HG03378 (cell line): ENCODE measurements around the gene MAN1C1.
"Not testable (repeated sequence)": the region's sequence is repeated elsewhere in the genome, so short reads cannot be mapped to it uniquely, and the experiment has no call there.

Experiments used
- ATAC-seq: cut with Tn5 transposase; IDR thresholded peaks from one replicate; pipeline ENCODE4 v1.9.1; 2021; ENCODE audit warnings: mild to moderate bottlenecking, moderate library complexity; ENCODE audit not compliant: unreplicated experiment

The MAN1C1 gene

GRCh38 chr1:25631750-25632485 lies 15.3 kb downstream of the MAN1C1 start:
- no peak for ATAC-seq

- ATAC-seq = no peak
Observed at GRCh38 chr1:25634066-25634465, 17.5 kb downstream of the MAN1C1 start.

GRCh38 chr1:25634896-25635295 lies 18.3 kb downstream of the MAN1C1 start:
- no peak for ATAC-seq

- not testable (repeated sequence) for ATAC-seq
Observed at GRCh38 chr1:25636141-25636540, 19.6 kb downstream of the MAN1C1 start.

DNA sequence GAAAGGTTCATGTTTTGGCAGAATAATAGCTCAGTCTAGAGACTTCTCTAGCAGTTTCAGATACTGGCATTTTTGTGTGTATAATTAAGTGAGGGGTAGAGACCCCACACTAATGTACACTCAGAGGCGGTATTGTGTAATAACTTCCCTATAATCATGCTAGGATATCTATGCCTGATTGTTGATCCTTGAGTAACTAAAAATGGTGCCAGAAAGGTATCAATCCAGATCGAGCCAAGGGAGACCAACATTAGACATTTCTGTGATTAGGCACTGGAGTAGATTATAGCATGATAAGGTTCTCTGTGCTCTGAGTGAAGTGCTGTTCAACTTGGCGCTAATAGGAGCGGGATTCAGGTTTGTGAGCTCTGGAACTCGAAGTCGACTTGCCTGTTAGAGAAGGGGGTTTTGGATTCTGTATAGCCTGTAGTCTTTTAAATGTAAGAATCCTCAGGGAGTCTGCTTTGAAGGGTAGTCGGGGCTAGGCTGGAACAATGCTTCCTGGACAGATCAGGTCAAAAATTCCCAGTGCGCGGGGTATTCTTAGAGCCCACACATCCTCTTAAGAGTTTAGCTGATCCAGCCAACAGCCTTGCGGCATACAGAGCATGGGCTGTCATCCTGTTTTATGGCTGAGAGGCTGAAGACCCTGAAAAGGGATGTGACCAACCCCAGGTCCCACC lies 24.2 kb downstream of the MAN1C1 start:
- no peak for ATAC-seq

GRCh38 chr1:25641329-25641725 lies 24.7 kb downstream of the MAN1C1 start:
- no peak for ATAC-seq

GRCh38 chr1:25641931-25642573 lies 25.5 kb downstream of the MAN1C1 start:
- no peak for ATAC-seq

DNA sequence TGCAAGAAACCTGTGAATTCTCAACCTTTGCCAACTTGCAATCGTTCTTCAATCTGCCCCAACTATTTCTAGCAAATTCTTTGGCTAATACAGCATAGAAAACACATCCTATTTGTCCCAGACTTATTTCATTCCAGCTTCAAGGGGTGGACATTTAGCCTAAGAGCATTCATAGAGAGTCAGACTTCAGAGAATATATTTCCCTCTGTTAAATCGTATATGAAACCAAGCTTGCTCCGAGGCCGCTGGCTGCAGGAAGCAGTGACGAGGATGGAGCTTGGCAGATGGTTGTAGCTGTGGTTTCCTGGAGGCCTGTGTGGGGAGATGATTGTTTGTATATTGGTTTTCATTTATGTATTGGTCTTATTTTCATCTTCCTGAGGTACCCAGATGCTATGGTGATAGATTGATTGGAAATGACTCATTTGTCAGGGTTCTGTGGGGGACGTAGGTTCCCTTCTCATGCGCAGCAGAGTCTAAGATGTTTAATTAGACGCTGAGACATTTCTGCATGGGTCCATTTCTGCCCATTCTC lies 26.1 kb downstream of the MAN1C1 start:
- ATAC-seq = no peak

- no peak for ATAC-seq
Observed at GRCh38 chr1:25643929-25644328, 27.3 kb downstream of the MAN1C1 start.

DNA sequence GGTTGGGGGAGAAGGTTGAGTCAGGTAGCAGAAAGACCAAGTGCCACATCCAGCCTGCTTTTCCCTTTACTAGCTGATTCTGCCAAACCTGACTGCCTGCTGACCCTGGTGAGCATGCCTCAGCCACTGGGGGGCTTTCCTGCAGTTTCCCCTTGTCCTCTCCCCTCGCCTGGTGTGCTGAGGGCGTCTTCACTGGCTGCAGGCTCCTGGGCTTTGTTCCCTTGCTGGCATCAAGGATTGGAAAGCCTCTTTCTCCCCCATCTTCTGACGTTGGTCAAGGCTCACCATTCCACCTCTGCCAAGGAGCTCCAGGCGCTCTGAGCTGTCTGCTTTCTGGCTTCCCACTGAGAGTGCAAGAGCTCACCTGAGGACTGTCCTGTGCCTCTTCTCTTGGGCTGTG lies 28.4 kb downstream of the MAN1C1 start:
- no peak for ATAC-seq

DNA sequence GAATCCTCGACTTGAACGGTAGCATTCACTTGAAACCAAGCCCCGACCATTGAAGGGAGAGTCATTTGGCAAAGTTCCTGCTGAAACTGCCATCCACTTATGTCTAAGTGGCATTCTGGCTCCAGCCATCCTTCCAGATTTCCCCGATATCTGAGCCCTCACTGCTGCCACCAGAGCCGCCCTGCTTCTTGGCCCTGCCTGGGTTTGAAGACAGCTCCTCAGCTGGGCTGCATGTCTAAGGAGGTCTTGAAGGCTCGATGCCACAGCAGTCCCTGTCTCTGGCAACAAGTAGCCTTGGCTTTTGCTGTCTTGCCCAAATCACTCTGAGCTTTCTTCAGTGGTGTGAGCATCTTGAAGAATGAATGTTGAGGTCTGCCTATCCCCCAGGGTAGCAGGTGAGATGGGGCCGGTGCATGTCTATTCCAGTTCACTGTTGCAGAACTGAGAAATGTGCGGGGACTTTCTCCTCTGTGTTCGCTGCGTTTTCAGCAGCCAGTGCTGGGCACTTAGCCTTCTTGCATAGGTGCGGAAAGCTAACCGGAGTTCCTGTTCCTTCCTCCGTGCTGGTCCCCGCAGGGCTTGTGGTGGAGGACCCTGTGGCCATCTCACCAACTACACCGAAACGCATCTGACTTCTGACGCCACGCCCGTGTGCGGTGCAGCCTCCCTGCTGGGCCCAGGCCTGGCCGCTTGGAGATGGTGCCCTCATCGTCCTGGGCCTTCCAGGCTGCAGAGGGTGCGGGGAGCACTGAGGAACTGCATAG lies 29.2 kb downstream of the MAN1C1 start:
- no peak for ATAC-seq

GRCh38 chr1:25647106-25647505 lies 30.5 kb downstream of the MAN1C1 start:
- no peak for ATAC-seq

DNA sequence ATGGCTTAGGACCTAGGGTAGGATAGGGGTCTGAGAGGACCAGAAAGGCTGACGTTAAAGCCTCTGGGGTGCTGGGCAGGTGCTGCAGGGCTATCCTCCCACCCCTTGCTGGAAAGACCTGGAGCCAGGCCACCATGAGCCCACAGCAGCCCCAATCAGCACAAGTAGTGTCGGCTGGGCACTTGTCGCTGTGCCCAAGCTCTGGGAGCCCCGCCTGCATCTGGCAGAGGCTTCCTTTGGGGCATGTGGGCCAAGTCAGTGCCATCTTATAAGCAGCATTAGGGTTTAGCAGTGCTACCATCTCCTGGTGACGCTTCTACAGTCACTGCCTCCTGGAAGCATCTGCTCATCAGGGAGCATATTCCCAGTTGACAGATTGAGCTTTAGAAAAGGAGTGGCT lies 31.3 kb downstream of the MAN1C1 start:
- ATAC-seq = no peak

DNA sequence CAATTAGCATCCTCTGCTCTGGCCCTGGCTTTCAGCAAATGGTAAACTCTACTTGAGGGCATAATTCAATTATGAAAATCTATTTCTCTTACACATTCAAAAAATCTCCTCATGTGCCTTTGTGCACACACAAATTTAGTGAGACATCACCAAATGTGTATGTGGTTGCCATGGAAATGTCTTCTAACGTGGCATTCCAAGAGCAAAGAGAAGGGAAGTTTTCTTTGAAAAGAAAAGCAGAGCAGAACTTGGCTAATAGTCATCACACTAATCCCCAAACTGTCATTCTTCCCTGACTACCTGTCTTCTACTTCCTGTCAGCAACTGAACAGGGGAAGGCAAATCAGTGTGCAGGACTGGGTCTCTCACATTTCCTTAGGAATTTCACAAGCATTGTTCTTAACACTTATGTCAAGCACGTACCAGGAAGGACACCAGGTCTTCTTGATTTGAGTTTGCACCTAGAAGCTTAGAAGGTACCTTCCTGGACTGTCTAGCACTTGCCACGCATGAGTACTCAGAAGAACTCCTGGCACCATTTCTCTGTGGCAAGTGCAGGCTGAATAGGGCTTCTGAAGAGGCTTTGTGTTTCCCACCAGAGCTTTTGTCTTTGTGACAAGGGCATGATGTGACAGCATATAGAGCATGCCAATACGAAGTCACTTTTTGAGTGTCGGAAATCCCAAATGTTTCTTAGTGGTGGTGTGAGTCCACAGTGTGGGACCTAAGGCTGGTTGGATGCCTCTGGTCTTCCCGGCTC lies 32.3 kb downstream of the MAN1C1 start:
- no peak for ATAC-seq

- no peak for ATAC-seq
Observed at GRCh38 chr1:25649505-25650288, 33.1 kb downstream of the MAN1C1 start.

- no peak for ATAC-seq
Observed at GRCh38 chr1:25650289-25650576, 33.6 kb downstream of the MAN1C1 start.

DNA sequence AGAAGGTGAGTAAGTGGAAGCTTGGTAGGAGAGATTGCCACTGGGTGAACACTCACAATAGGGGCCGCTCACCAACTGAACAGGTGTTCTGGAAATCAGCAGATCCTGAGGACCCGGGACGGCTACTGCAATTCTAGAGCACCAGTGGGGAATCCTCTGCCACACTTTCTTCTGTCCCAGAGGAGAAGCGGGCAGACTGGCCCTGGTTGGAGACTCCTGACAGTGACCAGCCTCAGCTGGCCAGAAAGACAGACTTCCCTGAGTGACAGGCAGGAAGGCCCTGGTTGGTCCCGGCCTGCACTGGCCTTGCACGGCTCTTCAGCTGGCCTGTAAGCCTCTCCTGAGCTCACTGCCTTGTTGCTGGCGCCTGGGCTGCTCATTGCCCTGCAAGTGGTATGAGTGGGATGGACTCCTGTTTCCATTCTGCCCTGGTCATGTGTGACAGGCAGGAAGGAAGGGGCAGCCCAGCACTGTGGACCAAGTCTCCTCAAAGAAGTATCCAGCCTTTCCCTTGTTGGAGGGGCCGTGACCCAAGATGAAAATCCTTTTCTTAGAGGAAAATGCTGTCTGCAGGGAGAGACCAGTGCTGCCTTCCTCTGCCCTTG lies 34.5 kb downstream of the MAN1C1 start:
- ATAC-seq = no peak

DNA sequence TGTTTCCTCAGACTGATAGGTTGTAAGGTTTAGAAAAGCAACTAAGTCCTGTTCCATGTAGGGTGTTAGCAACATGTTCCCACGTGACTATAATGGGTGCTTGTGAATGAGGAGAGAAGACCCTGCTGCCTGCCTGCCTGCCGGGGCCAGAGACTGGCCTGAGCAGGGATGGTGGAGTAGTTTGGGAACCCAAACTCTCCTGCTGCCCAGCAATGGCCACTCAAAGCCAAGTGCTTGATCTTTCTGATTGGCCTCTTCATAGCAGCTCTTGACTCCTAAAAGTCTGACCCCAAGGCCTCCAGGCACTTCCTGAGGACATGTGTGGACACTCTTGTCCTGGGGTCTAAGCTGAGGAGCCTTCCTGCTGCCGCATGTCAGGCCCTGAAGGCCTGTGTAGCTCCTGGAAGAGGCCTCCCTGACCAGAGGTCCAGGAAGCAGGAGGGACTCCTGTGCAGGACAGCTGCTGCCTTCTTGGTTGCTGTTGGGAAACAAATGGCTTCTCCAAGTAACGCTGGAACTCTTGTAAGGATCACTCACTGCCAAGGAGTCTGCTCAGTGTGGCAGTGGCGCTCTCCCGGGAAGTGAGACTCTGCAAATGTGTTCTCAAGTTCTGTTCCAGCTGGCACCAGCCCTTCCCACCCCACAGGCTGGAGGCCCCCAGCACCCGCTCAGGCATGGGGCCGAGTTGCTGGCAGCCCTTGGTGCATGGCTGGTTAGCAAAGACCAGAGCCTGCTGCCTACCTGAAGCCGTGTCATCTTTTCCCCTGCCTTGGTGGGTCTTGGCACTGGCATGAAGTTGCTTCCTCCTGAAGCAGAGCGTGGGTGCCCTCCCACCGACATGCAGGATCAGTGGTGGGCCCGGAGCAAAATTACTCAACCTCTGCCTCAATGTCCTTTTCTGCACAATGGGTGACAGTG lies 35.5 kb downstream of the MAN1C1 start:
- no peak for ATAC-seq
